GM12878 (cell line): ENCODE data around the gene KIAA2012. TPM values are rescaled to one million over a fixed set of nuclear protein-coding genes. Genes with fewer than 3 reads are reported as not detected.

ENCODE experiments used
- GABPA ChIP-seq: IDR thresholded peaks from 2 replicates; pipeline ENCODE4 v1.6.1; 2014; ENCODE audit warnings: antibody characterized with exemption, low read depth, mild to moderate bottlenecking, inconsistent platforms
- NR2C2 ChIP-seq: IDR thresholded peaks from 2 replicates; pipeline ENCODE4 v1.6.1; 2011; ENCODE audit warnings: borderline replicate concordance, low read depth; ENCODE audit not compliant: control insufficient read depth, insufficient read length
- RCOR1 ChIP-seq: conservative IDR thresholded peaks from 2 replicates; pipeline ENCODE4 v1.6.1; 2012; ENCODE audit warnings: low read depth, low read length, improper control_type of control experiment
- ZNF207 ChIP-seq: fragments of 450-650 bp; IDR thresholded peaks from 2 replicates; pipeline ENCODE4 v1.6.1; 2014; ENCODE audit warnings: antibody characterized with exemption, mild to moderate bottlenecking, borderline replicate concordance
- polyA plus RNA-seq, 11 experiments: library from polyadenylated mRNA; depleted of rRNA in 4 of 11; unstranded in 6 of 11; stranded (reverse) in 5 of 11; fragments of >200 nt; fragmentation: Nextera tagmentation in 4 of 11; fragmentation: Illumina TruSeq in 1 of 11; extraction: Ambion mirVana in 4 of 11; extraction: Trizol in 1 of 11; gene quantifications; 1 replicate in 1 of 11; 2 replicates in 10 of 11; pipeline versions ENCODE4 v1.2.1 to v1.2.3, GENCODE V29; 2011 to 2016; ENCODE audit warnings: inconsistent platforms in 2 of 11, missing spikeins in 2 of 11, low read depth in 1 of 11
- total RNA-seq, 4 experiments: library from RNA; depleted of rRNA in 3 of 4; stranded (reverse); fragments of >200 nt in 3 of 4; fragmentation: Illumina TruSeq in 1 of 4; extraction: Trizol in 1 of 4; gene quantifications; 2 replicates each; pipeline versions ENCODE4 v1.2.1 to v1.2.3, GENCODE V29; 2013 to 2021
- TF ChIP-seq, protein P1 (sequence below): fragments of 450-650 bp; formaldehyde crosslinking; IDR thresholded peaks from 2 replicates; pipeline ENCODE4 v1.5.0; 2022; ENCODE audit warnings: mild to moderate bottlenecking, missing genetic modification characterization
- TF ChIP-seq, protein P2 (sequence below): IDR thresholded peaks from 2 replicates; pipeline ENCODE4 v1.6.1; 2011; ENCODE audit warnings: borderline replicate concordance, low read depth, mild to moderate bottlenecking, moderate library complexity, low read length; ENCODE audit not compliant: insufficient read depth, poor library complexity, severe bottlenecking

Gene KIAA2012
- total and polyA plus RNA-seq, 10 of the 15 experiments (the other 5 are each of a cell fraction or from before 2014, with no cell fraction given) = 0.03 TPM; not detected in 9

DNA sequence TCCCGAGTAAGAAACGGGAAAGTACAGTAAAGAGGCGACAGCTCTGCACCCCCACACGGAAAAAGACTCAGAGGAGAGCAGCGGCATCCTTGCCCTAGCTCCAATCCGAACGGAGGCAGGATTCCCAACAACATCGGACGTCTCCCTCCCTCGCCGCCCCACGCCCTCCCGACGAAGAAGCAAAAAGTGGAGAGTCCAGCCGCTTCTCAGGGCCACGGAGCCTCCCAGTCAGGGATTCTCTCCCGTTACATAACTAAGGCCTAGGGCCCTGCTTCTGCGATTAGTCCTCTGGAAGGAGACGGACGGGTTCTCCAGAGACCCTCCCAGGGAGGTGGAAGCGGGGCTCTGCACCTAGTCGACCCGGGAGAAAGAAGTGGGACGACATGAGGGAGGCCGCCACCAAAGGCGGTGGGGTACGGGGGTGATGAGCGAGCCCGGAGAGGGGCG is 164.8 kb downstream of the KIAA2012 start (continued):
- TF ChIP-seq, protein P1, sequence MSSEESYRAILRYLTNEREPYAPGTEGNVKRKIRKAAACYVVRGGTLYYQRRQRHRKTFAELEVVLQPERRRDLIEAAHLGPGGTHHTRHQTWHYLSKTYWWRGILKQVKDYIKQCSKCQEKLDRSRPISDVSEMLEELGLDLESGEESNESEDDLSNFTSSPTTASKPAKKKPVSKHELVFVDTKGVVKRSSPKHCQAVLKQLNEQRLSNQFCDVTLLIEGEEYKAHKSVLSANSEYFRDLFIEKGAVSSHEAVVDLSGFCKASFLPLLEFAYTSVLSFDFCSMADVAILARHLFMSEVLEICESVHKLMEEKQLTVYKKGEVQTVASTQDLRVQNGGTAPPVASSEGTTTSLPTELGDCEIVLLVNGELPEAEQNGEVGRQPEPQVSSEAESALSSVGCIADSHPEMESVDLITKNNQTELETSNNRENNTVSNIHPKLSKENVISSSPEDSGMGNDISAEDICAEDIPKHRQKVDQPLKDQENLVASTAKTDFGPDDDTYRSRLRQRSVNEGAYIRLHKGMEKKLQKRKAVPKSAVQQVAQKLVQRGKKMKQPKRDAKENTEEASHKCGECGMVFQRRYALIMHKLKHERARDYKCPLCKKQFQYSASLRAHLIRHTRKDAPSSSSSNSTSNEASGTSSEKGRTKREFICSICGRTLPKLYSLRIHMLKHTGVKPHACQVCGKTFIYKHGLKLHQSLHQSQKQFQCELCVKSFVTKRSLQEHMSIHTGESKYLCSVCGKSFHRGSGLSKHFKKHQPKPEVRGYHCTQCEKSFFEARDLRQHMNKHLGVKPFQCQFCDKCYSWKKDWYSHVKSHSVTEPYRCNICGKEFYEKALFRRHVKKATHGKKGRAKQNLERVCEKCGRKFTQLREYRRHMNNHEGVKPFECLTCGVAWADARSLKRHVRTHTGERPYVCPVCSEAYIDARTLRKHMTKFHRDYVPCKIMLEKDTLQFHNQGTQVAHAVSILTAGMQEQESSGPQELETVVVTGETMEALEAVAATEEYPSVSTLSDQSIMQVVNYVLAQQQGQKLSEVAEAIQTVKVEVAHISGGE (CRISPR knock-in tag) = no peak
- no peak for TF ChIP-seq GABPA
- TF ChIP-seq, protein P2, sequence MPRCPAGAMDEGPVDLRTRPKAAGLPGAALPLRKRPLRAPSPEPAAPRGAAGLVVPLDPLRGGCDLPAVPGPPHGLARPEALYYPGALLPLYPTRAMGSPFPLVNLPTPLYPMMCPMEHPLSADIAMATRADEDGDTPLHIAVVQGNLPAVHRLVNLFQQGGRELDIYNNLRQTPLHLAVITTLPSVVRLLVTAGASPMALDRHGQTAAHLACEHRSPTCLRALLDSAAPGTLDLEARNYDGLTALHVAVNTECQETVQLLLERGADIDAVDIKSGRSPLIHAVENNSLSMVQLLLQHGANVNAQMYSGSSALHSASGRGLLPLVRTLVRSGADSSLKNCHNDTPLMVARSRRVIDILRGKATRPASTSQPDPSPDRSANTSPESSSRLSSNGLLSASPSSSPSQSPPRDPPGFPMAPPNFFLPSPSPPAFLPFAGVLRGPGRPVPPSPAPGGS = no peak
- no peak for TF ChIP-seq NR2C2
- TF ChIP-seq RCOR1 = no peak
- TF ChIP-seq ZNF207 = no peak
- TF ChIP-seq, all 136 proteins: peak for 0
